MM.1S (cell line): ENCODE results near the gene SLC27A4.

Experiments used
- CTCF ChIP-seq: fragments of 300-600 bp; sonication (generic); IDR thresholded peaks from 2 replicates; pipeline ENCODE4 v1.5.1; 2016; ENCODE audit warnings: antibody characterized with exemption, low read length, mixed read lengths
- EZH2 ChIP-seq: fragments of 300-600 bp; sonication (generic); optimal IDR thresholded peaks from 2 replicates; pipeline ENCODE3; 2017; ENCODE audit warnings: low read depth, mild to moderate bottlenecking, antibody characterized with exemption, low read length, mixed read lengths
- EZH2phosphoT487 ChIP-seq: fragments of 300-600 bp; sonication (generic); IDR thresholded peaks from 2 replicates; pipeline ENCODE4 v1.6.1; 2018; ENCODE audit warnings: antibody characterized with exemption, low read length

GRCh38 chr9:128384801-128385495, 44.6 kb downstream of the SLC27A4 start:
- TF ChIP-seq CTCF (no peak), EZH2phosphoT487 (no peak), EZH2 (no peak)
